SK-N-MC (cell line): ENCODE data around the gene CFAP70.
A peak's percentile ranks its signal among the peaks of the same experiment; 100 is the strongest.

Source experiments
- EZH2 ChIP-seq: fragments of 200-600 bp; sonication (generic); IDR thresholded peaks from one replicate; pipeline ENCODE4 v1.6.1; 2017; ENCODE audit warnings: antibody characterized with exemption
- POLR2AphosphoS5 ChIP-seq: IDR thresholded peaks from 2 replicates; pipeline ENCODE4 v1.6.1; 2012; ENCODE audit warnings: mild to moderate bottlenecking, low read depth, low read length, borderline replicate concordance

DNA sequence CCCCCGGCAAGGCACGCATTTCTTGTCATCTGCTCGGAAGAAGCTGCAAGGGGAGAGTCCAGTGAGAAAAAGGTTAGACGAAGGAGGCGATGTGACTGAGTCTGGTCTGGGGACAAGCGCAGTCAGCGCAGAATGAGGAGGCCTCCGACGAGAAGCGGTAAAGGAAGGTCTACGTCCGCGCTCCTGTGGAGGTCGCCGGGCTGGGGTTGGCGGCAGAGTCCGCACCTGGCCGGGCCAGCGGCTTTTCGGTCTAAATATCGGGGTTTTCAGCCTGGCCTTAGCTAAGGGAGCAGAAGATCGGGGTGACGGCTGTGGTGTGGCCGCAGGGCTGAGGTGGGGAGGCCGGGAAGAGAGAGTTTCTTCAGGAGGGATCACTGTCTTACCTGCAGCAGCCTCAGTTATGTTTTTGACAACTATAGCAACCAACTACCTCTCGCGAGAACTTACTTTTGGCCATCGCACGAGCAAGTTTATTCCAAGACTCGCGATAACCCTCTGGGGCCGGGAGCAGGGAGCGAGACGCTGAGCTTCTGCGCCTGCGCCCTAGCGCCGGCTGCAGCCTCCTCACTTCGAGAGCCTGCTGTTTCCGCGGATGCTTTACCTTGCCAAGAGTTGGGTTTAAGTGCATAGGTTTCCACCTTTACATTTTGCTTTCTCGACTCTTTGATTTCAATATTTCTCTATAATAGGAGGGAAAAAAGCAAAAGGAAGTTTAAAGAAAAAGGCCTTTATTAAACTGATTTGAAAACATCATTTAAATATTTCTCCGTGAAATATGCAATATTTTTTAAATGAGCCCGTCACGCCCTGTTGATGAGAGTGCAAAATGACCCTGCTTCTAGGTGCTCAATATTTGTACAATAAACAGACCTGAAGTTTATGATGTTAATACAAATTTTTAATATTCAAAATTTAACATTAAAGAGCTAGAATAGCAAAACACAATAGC, at the start of gene CFAP70:
- TF ChIP-seq EZH2 (no peak), POLR2AphosphoS5 (peak; percentile 73)
